MCF 10A (cell line): ENCODE measurements around the gene DPAGT1. TPM values are rescaled to one million over a fixed set of nuclear protein-coding genes. Genes with fewer than 3 reads are reported as not detected.

ENCODE experiments used
- Bru-seq: library from RNA; stranded (reverse); fragments of 400-500 nt; gene quantifications from one replicate; lab custom pipeline; 2021; lab: Mats Ljungman, UMichigan
- BruChase-seq, 2 experiments: library from RNA; stranded (reverse); fragments of 400-500 nt; gene quantifications; one replicate each; lab custom pipeline; 2021; lab: Mats Ljungman, UMichigan
- BruUV-seq: library from RNA; stranded (reverse); fragments of 400-500 nt; replicated peaks from 2 replicates; lab custom pipeline; 2021; lab: Mats Ljungman, UMichigan
- CTCF ChIA-PET: fragments of 300-600 bp; sonication (Branson Sonifier 250); formaldehyde crosslinking; extraction: SDS; loops from one replicate; lab custom pipeline; 2021; ENCODE audit warnings: antibody characterized with exemption, inconsistent platforms; lab: Yijun Ruan, JAX
- POLR2A ChIA-PET: fragments of 300-600, 350-650 bp; sonication (Branson Sonifier 250); formaldehyde crosslinking; extraction: SDS; loops from one replicate; lab custom pipeline; 2020; ENCODE audit warnings: antibody characterized with exemption, inconsistent platforms; lab: Yijun Ruan, JAX
- DNase-seq: peaks from one replicate; pipeline ENCODE4 v3.0.0-alpha.2; 2018; ENCODE audit not compliant: unreplicated experiment
- H3K27ac Mint-ChIP-seq: one replicate; pipeline ENCODE4 v1.8.0; 2022; ENCODE audit warnings: mild to moderate bottlenecking, low read depth, mixed read lengths; ENCODE audit not compliant: unreplicated experiment
- H3K27me3 Mint-ChIP-seq: one replicate; pipeline ENCODE4 v1.8.0; 2022; ENCODE audit warnings: mixed read lengths; ENCODE audit not compliant: insufficient read depth, unreplicated experiment
- H3K36me3 Mint-ChIP-seq: one replicate; pipeline ENCODE4 v1.8.0; 2022; ENCODE audit warnings: mild to moderate bottlenecking, moderate library complexity, mixed read lengths; ENCODE audit not compliant: insufficient read depth, unreplicated experiment
- H3K4me1 Mint-ChIP-seq: one replicate; pipeline ENCODE4 v1.8.0; 2022; ENCODE audit warnings: mixed read lengths; ENCODE audit not compliant: insufficient read depth, unreplicated experiment
- H3K4me3 Mint-ChIP-seq: one replicate; pipeline ENCODE4 v1.8.0; 2022; ENCODE audit warnings: mild to moderate bottlenecking, moderate library complexity, mixed read lengths; ENCODE audit not compliant: unreplicated experiment
- H3K9me3 Mint-ChIP-seq: one replicate; pipeline ENCODE4 v1.8.0; 2022; ENCODE audit warnings: mixed read lengths; ENCODE audit not compliant: unreplicated experiment
- intact Hi-C: fragments of 100-400 bp; cut with micrococcal nuclease; formaldehyde crosslinking; loops from 2 replicates; pipeline ENCODE4 v1.14.1; 2022
- long read RNA-seq: library from polyadenylated mRNA; stranded (forward); transcript quantifications from one replicate; pipeline ENCODE4 v2.0.0, GENCODE V29; 2022
- total RNA-seq: library from RNA; stranded (reverse); gene quantifications from 2 replicates; pipeline ENCODE4 v1.2.3, GENCODE V29; 2022
- TF ChIP-seq, protein P1 (sequence below): fragments of 200-600 bp; IDR thresholded peaks from one replicate; pipeline ENCODE4 v1.8.0; 2022; ENCODE audit warnings: antibody characterized with exemption, mild to moderate bottlenecking; ENCODE audit not compliant: unreplicated experiment

Gene DPAGT1
- total RNA-seq, result 55.6 and 58.8 TPM in 2 replicates
- percentile 55 among the genes with signal in this experiment for Bru-seq, nascent RNA
- percentile 78 among the genes with signal in this experiment for BruChase-seq, experiment 1, labeled RNA remaining after a 6-hour chase
- percentile 70 among the genes with signal in this experiment for BruChase-seq, experiment 2, labeled RNA remaining after a 2-hour chase
- long read RNA-seq, transcript DPAGT1-201 (9 exons, 2,205 nt), result major isoform, 154 of 191 reads
- long read RNA-seq, partial matches to known transcripts, result 5 of 191 reads
- long read RNA-seq, other reads (novel, unspliced or antisense), result 28 of 191 reads

DNA sequence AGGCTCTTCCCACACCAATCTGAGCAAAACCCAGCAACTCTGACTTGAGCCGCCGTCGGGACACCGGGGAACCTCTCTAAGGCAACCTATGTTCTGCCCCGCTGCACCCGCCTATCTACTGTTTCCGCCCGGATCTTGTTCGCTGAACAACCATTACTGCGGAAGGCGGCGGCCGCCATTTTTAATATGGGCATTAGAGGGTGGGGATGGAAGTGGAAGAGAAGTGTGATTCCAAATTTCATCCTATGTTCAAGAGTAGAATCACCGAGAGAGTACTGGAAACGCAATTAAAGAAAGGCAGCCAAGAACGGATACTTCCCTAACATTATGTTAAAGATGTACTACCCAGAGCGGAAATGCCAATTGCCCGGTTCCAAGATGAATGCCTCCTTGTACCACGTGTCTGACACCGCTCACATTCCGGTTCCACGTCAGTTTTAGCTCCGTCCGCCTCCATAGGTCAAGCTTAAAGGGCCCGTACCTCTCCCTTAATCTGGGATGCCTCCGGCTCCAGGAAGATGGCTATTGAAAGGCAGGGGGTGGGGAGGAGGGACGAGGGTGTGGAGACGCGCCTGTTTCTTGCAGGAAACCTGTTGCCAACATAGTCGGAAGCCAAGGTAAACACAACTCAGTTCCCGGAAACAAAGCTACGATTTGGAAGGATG, at the start of gene DPAGT1:
DPAGT1 (minus strand) TSS at position 95 of the 665 bp plus-strand sequence. CDS start 198 bp downstream, outside the sequence.
- ChIA-PET CTCF (interaction anchor here (0.6 to 1.8 kb wide), 11 partner anchors 10 to 530 kb away, joined by 3 to 15 read pairs (median 4); no protein-coding TSS in a partner anchor), POLR2A (interaction anchor here (0.6 to 9.3 kb wide), 33 partner anchors 8 to 410 kb away, joined by 3 to 149 read pairs (median 4); partner anchors contain the start of genes CBL, DDX6, HINFP and HMBS)
- no TSS peak for BruUV-seq
- intact Hi-C loops, result loop anchor here (1.0 to 10.0 kb wide), 6 partner anchors 19 to 183 kb away; partner anchors contain the start of genes HINFP, HYOU1, RPS25 and TRAPPC4
- H3K27me3 Mint-ChIP-seq, result no peaks in the 10 kb centered on the region
- H3K9me3 Mint-ChIP-seq, result no peaks in the 10 kb centered on the region
- TF ChIP-seq, protein P1, sequence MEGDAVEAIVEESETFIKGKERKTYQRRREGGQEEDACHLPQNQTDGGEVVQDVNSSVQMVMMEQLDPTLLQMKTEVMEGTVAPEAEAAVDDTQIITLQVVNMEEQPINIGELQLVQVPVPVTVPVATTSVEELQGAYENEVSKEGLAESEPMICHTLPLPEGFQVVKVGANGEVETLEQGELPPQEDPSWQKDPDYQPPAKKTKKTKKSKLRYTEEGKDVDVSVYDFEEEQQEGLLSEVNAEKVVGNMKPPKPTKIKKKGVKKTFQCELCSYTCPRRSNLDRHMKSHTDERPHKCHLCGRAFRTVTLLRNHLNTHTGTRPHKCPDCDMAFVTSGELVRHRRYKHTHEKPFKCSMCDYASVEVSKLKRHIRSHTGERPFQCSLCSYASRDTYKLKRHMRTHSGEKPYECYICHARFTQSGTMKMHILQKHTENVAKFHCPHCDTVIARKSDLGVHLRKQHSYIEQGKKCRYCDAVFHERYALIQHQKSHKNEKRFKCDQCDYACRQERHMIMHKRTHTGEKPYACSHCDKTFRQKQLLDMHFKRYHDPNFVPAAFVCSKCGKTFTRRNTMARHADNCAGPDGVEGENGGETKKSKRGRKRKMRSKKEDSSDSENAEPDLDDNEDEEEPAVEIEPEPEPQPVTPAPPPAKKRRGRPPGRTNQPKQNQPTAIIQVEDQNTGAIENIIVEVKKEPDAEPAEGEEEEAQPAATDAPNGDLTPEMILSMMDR, result no peak
- peaks cover 16% of the 10 kb centered on the region for H3K4me1 Mint-ChIP-seq
- peak; percentile 99 for DNase-seq
- peak within 1 kb of the TSS; percentile 78 for H3K4me3 Mint-ChIP-seq
- H3K36me3 Mint-ChIP-seq, result peaks cover 34% of the 10 kb centered on the region
- H3K27ac Mint-ChIP-seq, result peak within 1 kb of the TSS; percentile 99

DNA sequence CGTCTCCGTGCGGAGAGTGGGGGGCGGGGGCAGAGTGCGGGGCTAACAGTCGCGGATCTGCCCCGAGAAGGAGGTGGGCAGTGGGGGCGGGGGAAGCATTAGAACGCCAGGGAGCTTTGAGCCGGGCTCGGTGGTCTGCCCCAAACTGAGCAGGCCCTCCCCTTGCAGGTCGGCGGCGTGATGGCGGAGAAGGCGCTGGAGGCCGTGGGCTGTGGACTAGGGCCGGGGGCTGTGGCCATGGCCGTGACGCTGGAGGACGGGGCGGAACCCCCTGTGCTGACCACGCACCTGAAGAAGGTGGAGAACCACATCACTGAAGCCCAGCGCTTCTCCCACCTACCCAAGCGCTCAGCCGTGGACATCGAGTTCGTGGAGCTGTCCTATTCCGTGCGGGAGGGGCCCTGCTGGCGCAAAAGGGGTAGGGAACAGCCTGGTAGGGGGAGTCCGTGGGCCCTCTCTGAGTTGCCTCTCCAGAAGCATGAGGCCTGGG, 48.2 kb upstream of the DPAGT1 start:
- BruUV-seq, result no TSS peak
- POLR2A ChIA-PET, result interaction anchor here (0.6 kb wide), 1 partner anchor 80 kb away, joined by 3 read pairs; no protein-coding TSS in a partner anchor
- Mint-ChIP-seq H3K9me3 (no peaks in the 10 kb centered on the region), H3K4me3 (peak overlapping the region; percentile 67), H3K27ac (no peak overlapping the region), H3K27me3 (peaks cover 16% of the 10 kb centered on the region), H3K4me1 (peaks cover under 1% of the 10 kb centered on the region), H3K36me3 (no peaks in the 10 kb centered on the region)
- no peak for DNase-seq
- intact Hi-C loops, result no loop called here
- CTCF ChIA-PET, result interaction anchor here (0.6 to 0.8 kb wide), 2 partner anchors 15 to 25 kb away, joined by 3 to 4 read pairs; no protein-coding TSS in a partner anchor
- TF ChIP-seq, protein P1, result no peak

DNA sequence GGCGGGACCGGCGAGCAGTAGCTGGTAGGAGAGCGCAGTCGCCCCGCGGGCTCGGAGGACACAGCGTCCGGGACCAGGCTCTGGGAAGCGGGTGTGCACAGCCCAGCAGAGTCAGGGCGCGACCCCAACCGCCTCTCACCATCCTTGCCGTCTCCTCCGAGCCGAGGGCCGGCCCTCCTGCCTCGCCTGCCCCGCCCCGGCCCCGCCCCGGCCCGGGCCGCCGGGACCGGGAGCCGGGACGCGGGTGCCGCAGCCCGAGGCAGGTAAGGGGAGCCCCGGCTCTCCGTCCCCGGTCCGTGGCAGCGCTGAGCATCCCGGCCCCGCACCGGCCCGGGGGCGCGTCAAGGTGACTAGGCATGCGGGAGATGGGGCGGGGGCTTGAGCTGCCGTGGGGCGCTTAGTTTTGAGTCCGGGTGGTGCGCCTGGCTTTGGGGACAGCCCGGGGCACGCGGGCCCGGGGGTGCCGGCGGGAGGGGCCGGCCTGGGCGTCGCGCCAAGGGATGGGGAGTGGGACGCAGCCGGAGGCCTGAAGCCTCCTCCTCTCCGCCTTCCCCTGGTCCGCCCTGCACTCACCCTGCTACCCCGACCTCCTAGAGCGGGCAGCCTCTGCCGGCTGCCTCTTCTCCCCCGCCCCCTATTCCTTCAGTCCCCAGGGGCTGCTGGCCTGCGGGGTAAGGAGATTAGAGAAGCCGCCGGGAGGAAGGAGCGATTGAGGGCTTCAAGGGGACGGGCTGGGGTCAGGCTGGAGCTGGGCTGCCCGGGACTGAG, 47.5 kb upstream of the DPAGT1 start, which contains the start of gene ABCG4:
ABCG4 (plus strand) TSS at position 35 of the 768 bp plus-strand sequence. CDS start 914 bp downstream, outside the sequence.
- Mint-ChIP-seq H3K9me3 (no peaks in the 10 kb centered on the region), H3K27ac (no peak within 1 kb of the TSS), H3K27me3 (peaks cover 16% of the 10 kb centered on the region), H3K36me3 (no peaks in the 10 kb centered on the region), H3K4me3 (peak within 1 kb of the TSS; percentile 67), H3K4me1 (no peaks in the 10 kb centered on the region)
- peak; percentile 14 for DNase-seq
- intact Hi-C loops, result no loop called here
- TF ChIP-seq, protein P1, result no peak
- CTCF ChIA-PET, result interaction anchor here (1.1 to 2.4 kb wide), 2 partner anchors 16 to 48 kb away, joined by 3 to 10 read pairs; no protein-coding TSS in a partner anchor
- BruUV-seq, result no TSS peak
- POLR2A ChIA-PET, result interaction anchor here (0.6 to 1.2 kb wide), 2 partner anchors 55 to 80 kb away, joined by 3 to 4 read pairs; no protein-coding TSS in a partner anchor
